Natural killer cell (primary cell): ENCODE results near the gene AGPAT4. TPM values are rescaled to one million over a fixed set of nuclear protein-coding genes. Genes with fewer than 3 reads are reported as not detected.
A peak's percentile ranks its signal among the peaks of the same experiment; 100 is the strongest.

Source experiments
- ATAC-seq, 3 donors: fragments of 150-1000 bp in 2 of 3; fragments of 200-7000 bp in 1 of 3; cut with Tn5 transposase; 1 replicate in 1 of 3; 2 replicates in 2 of 3; pipeline ENCODE4 v1.10.0; 2021; ENCODE audit warnings: mild to moderate bottlenecking in 2 of 3, moderate library complexity in 2 of 3
- DNase-seq, 2 donors: peaks; one replicate each; pipeline versions ENCODE4 v3.0.0 to v3.0.0-alpha.2; 2013 to 2021; ENCODE audit warnings: mixed read lengths in 1 of 2
- H3K27ac ChIP-seq: one replicate; pipeline ENCODE4 v1.5.1; 2013; ENCODE audit warnings: mild to moderate bottlenecking, low read length
- H3K27me3 ChIP-seq: one replicate; pipeline ENCODE4 v1.6.1; 2013; ENCODE audit warnings: low read length; ENCODE audit not compliant: control insufficient read depth, insufficient read depth
- H3K36me3 ChIP-seq: one replicate; pipeline ENCODE4 v1.6.1; 2013; ENCODE audit warnings: low read length; ENCODE audit not compliant: control insufficient read depth, insufficient read depth
- H3K4me1 ChIP-seq: one replicate; pipeline ENCODE4 v1.6.1; 2013; ENCODE audit warnings: low read length; ENCODE audit not compliant: control insufficient read depth, insufficient read depth
- H3K4me3 ChIP-seq: one replicate; pipeline ENCODE4 v1.5.1; 2013; ENCODE audit warnings: low read length
- H3K9me3 ChIP-seq: one replicate; pipeline ENCODE4 v1.6.1; 2013; ENCODE audit warnings: low read length; ENCODE audit not compliant: control insufficient read depth, insufficient read depth
- H3K27ac Mint-ChIP-seq, 2 donors: one replicate each; pipeline ENCODE4 v1.8.0; 2022; ENCODE audit warnings: mild to moderate bottlenecking in 2 of 2, mixed read lengths in 2 of 2, moderate library complexity in 1 of 2
- H3K27me3 Mint-ChIP-seq, 2 donors: one replicate each; pipeline ENCODE4 v1.8.0; 2022; ENCODE audit warnings: low read depth in 2 of 2, mixed read lengths in 2 of 2
- H3K36me3 Mint-ChIP-seq: one replicate; pipeline ENCODE4 v1.8.0; 2022; ENCODE audit warnings: mixed read lengths
- H3K4me1 Mint-ChIP-seq, 2 donors: one replicate each; pipeline ENCODE4 v1.8.0; 2022; ENCODE audit warnings: mixed read lengths in 2 of 2
- H3K4me3 Mint-ChIP-seq: one replicate; pipeline ENCODE4 v1.8.0; 2022; ENCODE audit warnings: mild to moderate bottlenecking, moderate library complexity, mixed read lengths
- H3K9me3 Mint-ChIP-seq, 2 donors: one replicate each; pipeline ENCODE4 v1.8.0; 2022; ENCODE audit warnings: mixed read lengths in 2 of 2
- CTCF ChIP-seq: fragments of 200-600 bp; IDR thresholded peaks from one replicate; pipeline ENCODE4 v1.8.0; 2022; ENCODE audit warnings: antibody characterized with exemption
- WGBS: methylation state at CpG from one replicate; pipeline ENCODE4 v1.1.7; 2013; ENCODE audit warnings: missing lambda C conversion rate; ENCODE audit not compliant: insufficient coverage; 5-methylcytosine and 5-hydroxymethylcytosine counted together
- intact Hi-C: fragments of 100-400 bp; cut with micrococcal nuclease; formaldehyde crosslinking; loops from one replicate; pipeline ENCODE4 v1.14.2; 2022
- total RNA-seq, 4 donors: library from RNA; stranded (reverse); fragments of 120-200 nt in 1 of 4; gene quantifications; one replicate each; pipeline versions ENCODE4 v1.2.3 to v1.2.4, GENCODE V29; 2013 to 2022

The AGPAT4 gene
- total RNA-seq, 3 donors from 2014 or later (not counting 1 experiment from before 2014, with no cell fraction given): 24.5 to 38.1 (median 25.8) TPM

- TF ChIP-seq CTCF: no peak
- Mint-ChIP-seq H3K9me3 (no peaks in the 10 kb centered on the region), H3K27ac (no peak overlapping the region), H3K4me3 (no peak overlapping the region), H3K4me1 (peaks cover 0 to 6% of the 10 kb centered on the region in 2 donors), H3K27me3 (no peaks in the 10 kb centered on the region), H3K36me3 (peaks cover 60% of the 10 kb centered on the region)
- WGBS: 97% methylated on average over 22 of the region's 23 CpGs
- no peaks in the 10 kb centered on the region for H3K9me3 ChIP-seq
- ATAC-seq (no peak), DNase-seq (no peak)
- no peaks in the 10 kb centered on the region for H3K4me1 ChIP-seq
- H3K27ac ChIP-seq: no peak overlapping the region
- intact Hi-C loops: no loop called here
- H3K4me3 ChIP-seq: no peak overlapping the region
- no peaks in the 10 kb centered on the region for H3K27me3 ChIP-seq
- peaks cover 86% of the 10 kb centered on the region for H3K36me3 ChIP-seq
These were observed 165.8 kb downstream of the AGPAT4 start for GRCh38 chr6:161107779-161108730.

- Mint-ChIP-seq H3K9me3 (no peaks in the 10 kb centered on the region), H3K27ac (no peak overlapping the region), H3K4me1 (peaks cover 0 to 6% of the 10 kb centered on the region in 2 donors), H3K36me3 (peaks cover 41% of the 10 kb centered on the region), H3K4me3 (no peak overlapping the region), H3K27me3 (no peaks in the 10 kb centered on the region)
- Histone ChIP-seq H3K27me3 (no peaks in the 10 kb centered on the region), H3K9me3 (no peaks in the 10 kb centered on the region), H3K4me1 (no peaks in the 10 kb centered on the region), H3K4me3 (no peak overlapping the region), H3K27ac (no peak overlapping the region), H3K36me3 (peaks cover 84% of the 10 kb centered on the region)
- intact Hi-C loops: no loop called here
- TF ChIP-seq CTCF: no peak
- DNase-seq (no peak), ATAC-seq (no peak)
- 96% methylated on average over 2 of the region's 2 CpGs for WGBS
These were observed 168.5 kb downstream of the AGPAT4 start for GRCh38 chr6:161105408-161105807.

- no peak for TF ChIP-seq CTCF
- Histone ChIP-seq H3K36me3 (peaks cover 83% of the 10 kb centered on the region), H3K9me3 (no peaks in the 10 kb centered on the region), H3K27ac (no peak overlapping the region), H3K4me3 (no peak overlapping the region), H3K4me1 (no peaks in the 10 kb centered on the region), H3K27me3 (no peaks in the 10 kb centered on the region)
- H3K4me3 Mint-ChIP-seq: no peak overlapping the region
- no peak for ATAC-seq
- no peak for DNase-seq
- H3K27me3 Mint-ChIP-seq: no peaks in the 10 kb centered on the region
- peak overlapping the region in 1 of 2 donors; percentile 58 for H3K27ac Mint-ChIP-seq
- peaks cover 37% of the 10 kb centered on the region for H3K36me3 Mint-ChIP-seq
- H3K4me1 Mint-ChIP-seq: peaks cover 0 to 6% of the 10 kb centered on the region in 2 donors
- intact Hi-C loops: no loop called here
- no peaks in the 10 kb centered on the region for H3K9me3 Mint-ChIP-seq
These were observed 168.9 kb downstream of the AGPAT4 start for GRCh38 chr6:161104966-161105365.
